ENCODE data around the gene RAI1.

Gene RAI1

DNA sequence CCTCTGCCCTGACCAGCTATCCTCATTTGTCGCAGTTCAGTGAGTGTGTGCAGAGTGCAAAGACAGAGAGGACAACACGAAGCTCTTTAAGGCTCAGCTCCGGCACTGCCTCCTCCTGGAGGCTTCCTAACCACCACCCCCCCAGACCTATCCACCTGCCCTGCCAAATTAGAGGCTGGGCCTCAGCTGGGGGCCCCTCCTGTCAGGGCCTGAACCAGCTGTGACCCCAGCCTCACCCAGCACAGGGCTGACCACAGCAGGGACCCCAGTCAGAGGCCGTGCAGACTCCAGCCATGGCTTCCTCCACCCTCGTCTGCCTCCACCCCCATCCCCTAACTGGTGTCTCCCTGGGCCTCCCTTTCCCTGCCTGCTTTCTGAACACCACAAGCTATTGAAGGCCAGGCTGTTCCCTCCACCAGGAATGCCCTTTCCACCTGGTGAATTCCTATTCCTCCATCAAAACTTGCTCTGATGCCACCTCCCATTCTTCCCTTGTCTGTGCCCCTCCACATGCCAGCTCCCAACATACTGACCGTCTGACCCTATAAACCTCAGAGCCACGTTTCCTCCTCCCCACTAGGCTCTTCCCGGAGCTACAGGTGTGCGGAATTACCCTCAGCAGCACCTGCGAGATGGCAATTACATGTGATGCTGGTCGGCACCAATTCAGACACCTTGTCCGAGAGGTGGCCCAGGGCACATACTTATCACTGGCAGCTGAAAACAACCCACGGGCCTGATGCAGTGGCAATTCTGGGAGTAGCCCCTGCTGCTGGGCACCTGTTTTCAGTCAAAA lies 146.8 kb downstream of the RAI1 start:
- ChIA-PET POLR2A (ENCODE audit: low non-redundant PET) (interaction anchor here (2.1 kb wide), 1 partner anchor 9 kb away, joined by 13 read pairs; the partner anchor contains the start of gene SREBF1), CTCF (interaction anchor here (0.7 kb wide), 1 partner anchor 16 kb away, joined by 3 read pairs; no protein-coding TSS in a partner anchor)
- TF ChIP-seq, protein P1, sequence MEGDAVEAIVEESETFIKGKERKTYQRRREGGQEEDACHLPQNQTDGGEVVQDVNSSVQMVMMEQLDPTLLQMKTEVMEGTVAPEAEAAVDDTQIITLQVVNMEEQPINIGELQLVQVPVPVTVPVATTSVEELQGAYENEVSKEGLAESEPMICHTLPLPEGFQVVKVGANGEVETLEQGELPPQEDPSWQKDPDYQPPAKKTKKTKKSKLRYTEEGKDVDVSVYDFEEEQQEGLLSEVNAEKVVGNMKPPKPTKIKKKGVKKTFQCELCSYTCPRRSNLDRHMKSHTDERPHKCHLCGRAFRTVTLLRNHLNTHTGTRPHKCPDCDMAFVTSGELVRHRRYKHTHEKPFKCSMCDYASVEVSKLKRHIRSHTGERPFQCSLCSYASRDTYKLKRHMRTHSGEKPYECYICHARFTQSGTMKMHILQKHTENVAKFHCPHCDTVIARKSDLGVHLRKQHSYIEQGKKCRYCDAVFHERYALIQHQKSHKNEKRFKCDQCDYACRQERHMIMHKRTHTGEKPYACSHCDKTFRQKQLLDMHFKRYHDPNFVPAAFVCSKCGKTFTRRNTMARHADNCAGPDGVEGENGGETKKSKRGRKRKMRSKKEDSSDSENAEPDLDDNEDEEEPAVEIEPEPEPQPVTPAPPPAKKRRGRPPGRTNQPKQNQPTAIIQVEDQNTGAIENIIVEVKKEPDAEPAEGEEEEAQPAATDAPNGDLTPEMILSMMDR (conservative IDR thresholded peaks at IDR 0.05; ENCODE audit: low read depth), result no peak
- H3K27ac ChIP-seq, result peak overlapping the region; percentile 97
- DNase-seq (ENCODE audit: low spot score), result no peak

DNA sequence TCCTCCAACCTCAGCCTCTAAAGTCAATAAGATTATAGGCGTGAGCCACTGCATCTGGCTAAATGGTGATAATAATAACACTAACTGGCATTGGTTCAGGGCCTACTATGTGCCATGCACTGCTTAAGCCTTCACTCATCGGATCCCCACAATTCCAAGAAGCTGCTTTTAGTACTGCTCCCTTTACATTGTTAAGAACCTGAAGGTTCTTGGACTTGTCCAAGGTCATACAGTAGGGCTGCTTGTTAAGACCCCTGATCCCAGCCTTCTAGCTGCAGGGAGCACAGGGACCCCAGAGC lies 149.0 kb downstream of the RAI1 start:
- TF ChIP-seq, protein P1 (conservative IDR thresholded peaks at IDR 0.05; ENCODE audit: low read depth), result no peak
- ChIA-PET POLR2A (ENCODE audit: low non-redundant PET) (no interaction called here), CTCF (no interaction called here)
- peak overlapping the region; percentile 58 for H3K27ac ChIP-seq
- no peak for DNase-seq (ENCODE audit: low spot score)

DNA sequence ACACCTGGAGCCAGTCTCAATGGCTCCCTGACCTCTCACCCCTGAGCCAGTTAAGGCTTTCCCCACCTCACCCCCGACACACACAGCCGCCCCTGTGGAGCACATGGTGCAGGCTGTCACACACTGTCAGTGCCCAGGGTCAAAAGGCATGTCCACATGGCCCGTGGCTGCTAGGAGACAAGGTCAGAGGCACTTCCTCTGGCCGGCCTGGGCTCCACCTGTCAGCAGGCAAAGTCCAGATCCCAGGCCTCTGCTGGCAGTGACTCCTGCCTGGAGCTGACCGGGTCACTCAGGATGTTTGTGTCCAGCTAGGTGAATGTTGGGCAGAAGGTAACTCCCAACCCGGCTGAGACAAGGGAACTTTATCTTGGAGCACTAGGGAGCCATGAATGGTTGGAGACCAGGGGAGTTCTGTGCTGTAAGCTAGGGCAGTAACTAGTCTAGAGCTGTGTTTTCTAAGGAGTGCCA lies 149.5 kb downstream of the RAI1 start:
- CTCF ChIA-PET, result no interaction called here
- DNase-seq (ENCODE audit: low spot score), result no peak
- POLR2A ChIA-PET (ENCODE audit: low non-redundant PET), result no interaction called here
- H3K27ac ChIP-seq, result peak overlapping the region; percentile 58
- TF ChIP-seq, protein P1 (conservative IDR thresholded peaks at IDR 0.05; ENCODE audit: low read depth), result no peak

DNA sequence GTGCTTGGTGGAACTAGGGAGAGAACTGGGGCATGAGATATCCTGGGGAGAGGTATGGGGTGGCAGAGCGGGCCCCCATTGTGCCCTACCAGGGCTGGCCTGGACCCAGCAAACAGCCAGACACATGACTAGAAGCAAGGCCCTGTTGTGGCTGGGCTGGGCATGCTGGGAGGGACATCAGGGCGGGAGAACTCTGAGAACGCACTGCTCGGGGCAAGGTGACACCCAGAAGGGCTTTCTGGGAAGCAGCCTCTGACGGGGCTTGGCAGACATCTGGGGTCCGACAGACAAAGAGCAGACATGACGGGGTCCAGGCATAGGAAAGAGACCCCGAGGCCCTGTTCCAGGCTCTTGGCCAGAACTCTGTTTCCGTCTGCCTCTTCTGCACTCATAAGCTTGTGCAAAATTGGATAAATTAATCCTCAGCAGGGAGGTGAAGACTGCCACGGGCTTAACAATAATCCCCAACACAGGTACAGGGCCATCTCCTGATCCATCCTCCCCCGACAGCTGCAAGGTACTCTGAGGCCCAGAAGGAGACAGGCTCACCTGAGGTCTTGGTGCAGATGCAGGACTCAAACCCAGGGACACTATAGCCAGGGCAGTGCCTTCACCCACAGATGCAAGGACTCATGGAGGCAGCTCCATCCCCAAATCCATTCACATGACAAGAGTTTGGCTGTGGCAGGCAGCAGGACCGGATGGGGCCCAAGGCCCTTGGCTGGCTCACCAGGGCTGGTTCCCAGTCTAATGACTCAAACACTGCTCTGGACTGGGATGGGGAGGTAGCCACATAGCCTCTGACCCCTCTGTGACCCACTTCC lies 150.2 kb downstream of the RAI1 start:
- TF ChIP-seq, protein P1 (conservative IDR thresholded peaks at IDR 0.05; ENCODE audit: low read depth), result no peak
- ChIA-PET POLR2A (ENCODE audit: low non-redundant PET) (no interaction called here), CTCF (interaction anchor here (0.6 kb wide), 2 partner anchors 59 to 190 kb away, joined by 3 read pairs; no protein-coding TSS in a partner anchor)
- no peak for DNase-seq (ENCODE audit: low spot score)
- H3K27ac ChIP-seq, result peak overlapping the region; percentile 58

DNA sequence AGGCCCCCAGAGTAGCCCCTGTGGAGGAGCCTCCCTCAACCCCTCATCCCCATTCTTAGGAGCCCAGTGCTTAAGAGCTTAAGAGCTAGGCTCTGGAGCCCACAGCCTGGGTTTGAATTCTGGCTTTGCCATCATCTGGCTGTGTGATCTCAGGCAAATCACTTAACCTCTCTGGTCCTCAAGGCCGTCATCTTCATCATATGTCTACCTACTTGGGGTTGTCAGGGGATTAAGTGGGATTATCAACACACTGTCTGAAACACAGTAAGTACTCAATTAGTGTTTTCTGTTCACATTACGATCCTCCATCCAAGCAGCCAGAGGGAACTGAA lies 150.7 kb downstream of the RAI1 start:
- DNase-seq (ENCODE audit: low spot score), result no peak
- CTCF ChIA-PET, result interaction anchor here (0.6 kb wide), 2 partner anchors 59 to 191 kb away, joined by 3 read pairs; no protein-coding TSS in a partner anchor
- POLR2A ChIA-PET (ENCODE audit: low non-redundant PET), result no interaction called here
- H3K27ac ChIP-seq, result peak overlapping the region; percentile 58
- TF ChIP-seq, protein P1 (conservative IDR thresholded peaks at IDR 0.05; ENCODE audit: low read depth), result no peak

DNA sequence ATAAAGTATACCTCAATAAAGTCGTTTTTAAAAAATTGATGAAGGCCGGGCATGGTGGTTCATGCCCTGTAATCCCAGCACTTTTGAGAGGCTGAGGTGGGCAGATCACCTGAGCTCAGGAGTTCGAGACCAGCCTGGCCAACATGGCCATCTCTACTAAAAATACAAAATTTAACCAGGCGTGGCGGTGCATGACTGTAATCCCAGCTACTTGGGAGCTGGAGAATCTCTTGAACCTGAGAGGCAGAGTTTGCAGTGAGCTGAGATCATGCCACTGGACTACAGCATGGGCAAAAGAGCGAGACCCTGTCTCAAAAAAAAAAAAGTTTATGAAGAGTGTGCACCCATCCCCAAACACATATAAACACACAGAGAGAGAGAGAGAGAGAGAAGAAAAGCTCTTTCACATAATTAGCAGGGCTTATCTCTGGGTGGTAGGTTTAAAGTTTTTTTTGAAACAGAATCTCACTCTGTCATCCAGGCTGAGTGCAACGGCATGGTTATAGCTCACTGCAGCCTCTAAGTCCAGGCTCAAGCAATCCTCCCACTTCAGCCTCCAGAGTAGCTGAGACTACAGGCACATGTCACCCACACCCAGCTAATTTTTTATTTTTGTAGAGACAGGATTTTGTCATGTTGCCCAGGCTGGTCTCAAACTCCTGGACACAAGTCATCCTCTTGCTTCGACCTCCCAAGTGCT lies 152.6 kb downstream of the RAI1 start:
- ChIA-PET CTCF (interaction anchor here (0.7 to 1.2 kb wide), 3 partner anchors 9 to 26 kb away, joined by 3 to 4 read pairs (median 3); no protein-coding TSS in a partner anchor), POLR2A (ENCODE audit: low non-redundant PET) (interaction anchor here (0.6 kb wide), 1 partner anchor 33 kb away, joined by 4 read pairs; no protein-coding TSS in a partner anchor)

More for the DNA sequence above, 152.6 kb downstream of the RAI1 start:
- TF ChIP-seq, protein P1 (conservative IDR thresholded peaks at IDR 0.05; ENCODE audit: low read depth), result no peak
- H3K27ac ChIP-seq, result peak overlapping the region; percentile 100
- DNase-seq (ENCODE audit: low spot score), result no peak
